MM.1S (cell line): ENCODE measurements around the gene CATSPERZ.

ENCODE experiments used
- DNase-seq: peaks from one replicate; pipeline ENCODE4 v3.0.0-alpha.2; 2015
- H2AFZ ChIP-seq: fragments of 300-600 bp; sonication (generic); 2 replicates; pipeline ENCODE4 v1.6.0; 2016; ENCODE audit warnings: antibody characterized with exemption, low read length
- H3F3A ChIP-seq: fragments of 300-600 bp; sonication (generic); 2 replicates; pipeline ENCODE4 v1.6.1; 2016; ENCODE audit warnings: mild to moderate bottlenecking, antibody characterized with exemption, low read length, moderate library complexity, mixed read lengths; ENCODE audit not compliant: insufficient read depth
- H3K27ac ChIP-seq: fragments of 300-600 bp; sonication (generic); 2 replicates; pipeline ENCODE4 v1.5.1; 2016; ENCODE audit warnings: mild to moderate bottlenecking, low read length
- H3K27me3 ChIP-seq: fragments of 300-600 bp; sonication (generic); replicated peaks from 2 replicates; pipeline ENCODE4 v1.6.0; 2016; ENCODE audit warnings: low read length; ENCODE audit not compliant: insufficient read depth
- H3K36me3 ChIP-seq: fragments of 300-600 bp; sonication (generic); replicated peaks from 2 replicates; pipeline ENCODE4 v1.6.1; 2016; ENCODE audit warnings: mild to moderate bottlenecking, low read length, mixed read lengths; ENCODE audit not compliant: insufficient read depth
- H3K4me1 ChIP-seq: fragments of 300-600 bp; sonication (generic); 2 replicates; pipeline ENCODE4 v1.6.1; 2016; ENCODE audit warnings: low read length, mixed read lengths
- H3K4me2 ChIP-seq: fragments of 300-600 bp; sonication (generic); 2 replicates; pipeline ENCODE4 v1.6.0; 2016; ENCODE audit warnings: low read depth, low read length
- H3K4me3 ChIP-seq: fragments of 300-600 bp; sonication (generic); 2 replicates; pipeline ENCODE4 v1.5.1; 2016; ENCODE audit warnings: low read length, mixed read lengths
- H3K79me2 ChIP-seq: fragments of 300-600 bp; sonication (generic); 2 replicates; pipeline ENCODE4 v1.6.1; 2016; ENCODE audit warnings: mixed run types, low read length, mixed read lengths
- H3K9ac ChIP-seq: fragments of 300-600 bp; sonication (generic); 2 replicates; pipeline ENCODE4 v1.6.1; 2016; ENCODE audit warnings: low read length, mixed read lengths
- H3K9me2 ChIP-seq: fragments of 300-600 bp; sonication (generic); replicated peaks from 2 replicates; pipeline ENCODE4 v1.6.1; 2016; ENCODE audit warnings: mild to moderate bottlenecking, low read length, mixed read lengths; ENCODE audit not compliant: insufficient read depth
- H3K9me3 ChIP-seq: fragments of 300-600 bp; sonication (generic); replicated peaks from 2 replicates; pipeline ENCODE4 v1.6.1; 2016; ENCODE audit warnings: mild to moderate bottlenecking, low read length, mixed read lengths; ENCODE audit not compliant: insufficient read depth
- H4K20me1 ChIP-seq: fragments of 300-600 bp; sonication (generic); 2 replicates; pipeline ENCODE4 v1.6.1; 2016; ENCODE audit warnings: mild to moderate bottlenecking, low read length, moderate library complexity, mixed read lengths; ENCODE audit not compliant: insufficient read depth
- CTCF ChIP-seq: fragments of 300-600 bp; sonication (generic); IDR thresholded peaks from 2 replicates; pipeline ENCODE4 v1.5.1; 2016; ENCODE audit warnings: antibody characterized with exemption, low read length, mixed read lengths
- EZH2 ChIP-seq: fragments of 300-600 bp; sonication (generic); optimal IDR thresholded peaks from 2 replicates; pipeline ENCODE3; 2017; ENCODE audit warnings: low read depth, mild to moderate bottlenecking, antibody characterized with exemption, low read length, mixed read lengths
- EZH2phosphoT487 ChIP-seq: fragments of 300-600 bp; sonication (generic); IDR thresholded peaks from 2 replicates; pipeline ENCODE4 v1.6.1; 2018; ENCODE audit warnings: antibody characterized with exemption, low read length

CATSPERZ gene

DNA sequence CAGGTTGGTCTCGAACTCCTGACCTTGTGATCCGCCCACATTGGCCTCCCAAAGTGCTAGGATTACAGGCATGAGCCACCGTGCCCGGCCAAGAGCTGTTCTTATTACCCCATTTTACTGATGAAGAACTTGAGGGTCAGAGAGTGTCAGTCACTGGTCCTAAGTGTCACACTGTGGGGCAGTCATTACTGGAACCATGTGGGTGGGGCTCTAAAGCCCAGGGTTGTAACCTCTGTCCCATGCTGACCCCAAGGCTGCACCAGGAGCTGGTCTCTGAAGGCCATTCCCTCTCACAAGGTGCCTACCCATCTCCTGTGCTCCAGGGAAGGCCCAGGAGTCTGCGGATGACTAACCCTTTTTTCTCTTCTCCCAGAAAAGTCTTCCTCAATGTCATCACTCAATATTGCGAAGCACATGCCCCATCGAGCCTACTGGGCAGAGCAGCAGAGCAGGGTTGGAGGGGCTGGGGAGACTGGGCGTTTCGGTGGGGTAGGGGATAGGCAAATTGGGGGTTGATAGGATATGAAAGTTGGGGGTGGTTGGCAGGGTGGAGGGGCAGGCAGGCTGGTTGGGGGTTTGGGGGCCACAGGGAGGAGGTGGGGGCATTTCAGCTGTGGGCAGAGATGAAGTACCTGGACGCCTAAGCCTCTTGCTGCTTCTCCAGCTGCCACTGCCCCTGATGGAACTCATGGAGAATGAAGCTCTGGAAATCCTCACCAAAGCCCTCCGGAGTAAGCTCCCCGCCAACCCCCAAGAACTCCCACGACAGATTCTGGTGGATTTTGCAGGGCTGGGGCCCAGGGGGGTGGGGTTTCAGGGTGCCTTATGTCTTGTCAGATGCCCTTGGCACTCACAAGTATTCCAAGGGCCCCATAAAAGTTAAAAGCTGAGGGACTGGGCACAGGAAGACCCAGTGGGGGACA, 3.2 kb downstream of the CATSPERZ start:
- H2AFZ ChIP-seq, result no peak overlapping the region
- TF ChIP-seq EZH2phosphoT487, result no peak
- TF ChIP-seq EZH2, result no peak
- TF ChIP-seq CTCF, result no peak
- peak overlapping the region; percentile 82 for H3K4me2 ChIP-seq
- H3K27ac ChIP-seq, result peak overlapping the region; percentile 99; the same call in 1 of the 2 replicates
- peaks cover 30% of the 10 kb centered on the region for H3K27me3 ChIP-seq
- H3K9me2 ChIP-seq, result no peaks in the 10 kb centered on the region
- H3K4me1 ChIP-seq, result peaks cover 24% of the 10 kb centered on the region
- peak overlapping the region; percentile 76 for H3K4me3 ChIP-seq
- H3F3A ChIP-seq, result peaks cover 24% of the 10 kb centered on the region
- peak overlapping the region; percentile 99 for H3K9ac ChIP-seq
- DNase-seq, result no peak
- no peaks in the 10 kb centered on the region for H4K20me1 ChIP-seq
- no peaks in the 10 kb centered on the region for H3K36me3 ChIP-seq
- H3K9me3 ChIP-seq, result no peaks in the 10 kb centered on the region
- peaks cover 26% of the 10 kb centered on the region for H3K79me2 ChIP-seq

- Histone ChIP-seq H4K20me1 (no peaks in the 10 kb centered on the region), H3K27me3 (peaks cover 24% of the 10 kb centered on the region), H3K4me2 (peak overlapping the region; percentile 82), H3F3A (peaks cover 24% of the 10 kb centered on the region), H3K79me2 (peaks cover 26% of the 10 kb centered on the region), H2AFZ (0 out of 2 replicates have a peak overlapping the region, but pooled peaks have one; percentile 1), H3K27ac (peak overlapping the region; percentile 99), H3K9me3 (no peaks in the 10 kb centered on the region), H3K36me3 (no peaks in the 10 kb centered on the region), H3K9me2 (no peaks in the 10 kb centered on the region), H3K4me1 (peaks cover 24% of the 10 kb centered on the region), H3K4me3 (peak overlapping the region; percentile 76), H3K9ac (peak overlapping the region; percentile 99)
- no peak for DNase-seq
- no peak for TF ChIP-seq EZH2phosphoT487
- no peak for TF ChIP-seq EZH2
- TF ChIP-seq CTCF, result no peak
Observed at GRCh38 chr11:64304032-64304315, 3.8 kb downstream of the CATSPERZ start.

GRCh38 chr11:64304316-64305072, 4.3 kb downstream of the CATSPERZ start:
- no peaks in the 10 kb centered on the region for H3K36me3 ChIP-seq
- H3F3A ChIP-seq, result peaks cover 24% of the 10 kb centered on the region
- TF ChIP-seq CTCF (peak; percentile 96), EZH2 (no peak)
- H3K9ac ChIP-seq, result peak overlapping the region; percentile 99
- no peaks in the 10 kb centered on the region for H3K9me2 ChIP-seq
- peaks cover 19% of the 10 kb centered on the region for H3K27me3 ChIP-seq
- H3K79me2 ChIP-seq, result peaks cover 29% of the 10 kb centered on the region
- H3K4me1 ChIP-seq, result peaks cover 24% of the 10 kb centered on the region
- H3K4me3 ChIP-seq, result peak overlapping the region; percentile 76
- peak; percentile 96 for DNase-seq
- peak overlapping the region; percentile 99 for H3K27ac ChIP-seq
- H3K9me3 ChIP-seq, result no peaks in the 10 kb centered on the region
- peak overlapping the region; percentile 20; the same call in 1 of the 2 replicates for H2AFZ ChIP-seq
- H3K4me2 ChIP-seq, result peak overlapping the region; percentile 82
- H4K20me1 ChIP-seq, result no peaks in the 10 kb centered on the region
